Hepatocyte (in vitro differentiated cells): ENCODE data around the gene ZBTB8OS. TPM values are rescaled to one million over a fixed set of nuclear protein-coding genes. Genes with fewer than 3 reads are reported as not detected.

Experiments used
- DNase-seq: peaks from one replicate; pipeline ENCODE4 v3.0.0-alpha.2; 2016; ENCODE audit warnings: low spot score
- H2AFZ ChIP-seq: fragments of 200-600 bp; sonication (generic); 2 replicates; pipeline ENCODE4 v1.6.0; 2016; ENCODE audit warnings: antibody characterized with exemption, mild to moderate bottlenecking
- H3K27ac ChIP-seq: fragments of 200-600 bp; sonication (generic); 2 replicates; pipeline ENCODE4 v1.5.1; 2016; ENCODE audit warnings: mild to moderate bottlenecking
- H3K27me3 ChIP-seq: fragments of 200-600 bp; sonication (generic); 2 replicates; pipeline ENCODE4 v1.6.1; 2016
- H3K36me3 ChIP-seq: fragments of 200-600 bp; sonication (generic); replicated peaks from 2 replicates; pipeline ENCODE4 v1.5.1; 2016; ENCODE audit warnings: low read depth; ENCODE audit not compliant: insufficient read depth
- H3K4me1 ChIP-seq: fragments of 200-600 bp; sonication (generic); 2 replicates; pipeline ENCODE4 v1.5.1; 2016; ENCODE audit warnings: mild to moderate bottlenecking, moderate library complexity; ENCODE audit not compliant: insufficient read depth
- H3K4me2 ChIP-seq: fragments of 200-600 bp; sonication (generic); 2 replicates; pipeline ENCODE4 v1.6.0; 2016
- H3K4me3 ChIP-seq: fragments of 200-600 bp; sonication (generic); 2 replicates; pipeline ENCODE4 v1.5.1; 2016; ENCODE audit warnings: mild to moderate bottlenecking
- H3K79me2 ChIP-seq: fragments of 200-600 bp; sonication (generic); 2 replicates; pipeline ENCODE4 v1.6.0; 2017; ENCODE audit warnings: mild to moderate bottlenecking
- H3K9me2 ChIP-seq: fragments of 200-600 bp; sonication (generic); replicated peaks from 2 replicates; pipeline ENCODE4 v1.6.0; 2017; ENCODE audit warnings: mild to moderate bottlenecking; ENCODE audit not compliant: insufficient read depth
- H3K9me3 ChIP-seq: fragments of 200-600 bp; sonication (generic); 2 replicates; pipeline ENCODE4 v1.5.1; 2016; ENCODE audit warnings: low read depth, mild to moderate bottlenecking
- H4K20me1 ChIP-seq: fragments of 200-600 bp; sonication (generic); 2 replicates; pipeline ENCODE4 v1.6.0; 2016; ENCODE audit warnings: mild to moderate bottlenecking; ENCODE audit not compliant: insufficient read depth, poor library complexity, severe bottlenecking
- EZH2 ChIP-seq: fragments of 200-600 bp; sonication (generic); IDR thresholded peaks from 2 replicates; pipeline ENCODE4 v1.6.1; 2016; ENCODE audit warnings: antibody characterized with exemption, mild to moderate bottlenecking, borderline replicate concordance
- EZH2phosphoT487 ChIP-seq: fragments of 200-600 bp; sonication (generic); IDR thresholded peaks from one replicate; pipeline ENCODE4 v1.6.1; 2018; ENCODE audit warnings: antibody characterized with exemption, mild to moderate bottlenecking, low read depth, moderate library complexity; ENCODE audit not compliant: unreplicated experiment, severe bottlenecking
- WGBS: methylation state at CpG from one replicate; pipeline ENCODE4 v1.1.6; 2016; ENCODE audit warnings: low lambda C conversion rate; ENCODE audit errors: missing lambda C conversion rate; 5-methylcytosine and 5-hydroxymethylcytosine counted together
- polyA plus RNA-seq: library from polyadenylated mRNA; unstranded; fragments of >200 nt; fragmentation: Nextera tagmentation; extraction: Ambion mirVana; gene quantifications from 2 replicates; pipeline ENCODE4 v1.2.1, GENCODE V29; 2016
- total RNA-seq: library from RNA; depleted of rRNA; stranded (reverse); fragments of >200 nt; gene quantifications from 2 replicates; pipeline ENCODE4 v1.2.3, GENCODE V29; 2014
- TF ChIP-seq, protein P1 (sequence below): fragments of 200-600 bp; sonication (generic); IDR thresholded peaks from 2 replicates; pipeline ENCODE4 v1.5.1; 2016; ENCODE audit warnings: antibody characterized with exemption, mild to moderate bottlenecking; ENCODE audit not compliant: poor library complexity

The ZBTB8OS gene
- total and polyA plus RNA-seq, 2 experiments from 2014 or later, result 62.7 to 65.1 TPM

DNA sequence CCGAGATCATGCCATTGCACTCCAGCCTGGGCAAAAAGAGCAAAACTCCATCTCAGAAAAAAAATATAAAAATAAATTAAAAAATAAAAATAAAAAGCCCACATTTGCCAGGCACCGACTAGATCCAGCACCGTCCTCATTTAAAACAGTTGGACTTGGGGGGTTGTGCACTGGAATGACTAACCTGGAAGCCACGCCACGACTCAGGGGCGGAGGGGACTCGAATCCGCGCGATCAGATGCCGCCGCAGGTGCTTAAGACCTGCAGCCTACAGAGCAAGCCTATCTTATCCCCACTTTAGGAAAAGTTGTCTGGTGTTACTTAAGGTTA lies 38.5 kb downstream of the ZBTB8OS start:
- Histone ChIP-seq H3K27me3 (no peaks in the 10 kb centered on the region), H3K4me2 (peak overlapping the region; percentile 82), H3K9me3 (no peaks in the 10 kb centered on the region), H3K4me3 (peak overlapping the region; percentile 8), H3K4me1 (no peaks in the 10 kb centered on the region), H4K20me1 (no peaks in the 10 kb centered on the region), H3K27ac (no peak overlapping the region), H2AFZ (peak overlapping the region; percentile 67), H3K36me3 (no peaks in the 10 kb centered on the region), H3K9me2 (no peaks in the 10 kb centered on the region), H3K79me2 (no peaks in the 10 kb centered on the region)
- TF ChIP-seq, protein P1, sequence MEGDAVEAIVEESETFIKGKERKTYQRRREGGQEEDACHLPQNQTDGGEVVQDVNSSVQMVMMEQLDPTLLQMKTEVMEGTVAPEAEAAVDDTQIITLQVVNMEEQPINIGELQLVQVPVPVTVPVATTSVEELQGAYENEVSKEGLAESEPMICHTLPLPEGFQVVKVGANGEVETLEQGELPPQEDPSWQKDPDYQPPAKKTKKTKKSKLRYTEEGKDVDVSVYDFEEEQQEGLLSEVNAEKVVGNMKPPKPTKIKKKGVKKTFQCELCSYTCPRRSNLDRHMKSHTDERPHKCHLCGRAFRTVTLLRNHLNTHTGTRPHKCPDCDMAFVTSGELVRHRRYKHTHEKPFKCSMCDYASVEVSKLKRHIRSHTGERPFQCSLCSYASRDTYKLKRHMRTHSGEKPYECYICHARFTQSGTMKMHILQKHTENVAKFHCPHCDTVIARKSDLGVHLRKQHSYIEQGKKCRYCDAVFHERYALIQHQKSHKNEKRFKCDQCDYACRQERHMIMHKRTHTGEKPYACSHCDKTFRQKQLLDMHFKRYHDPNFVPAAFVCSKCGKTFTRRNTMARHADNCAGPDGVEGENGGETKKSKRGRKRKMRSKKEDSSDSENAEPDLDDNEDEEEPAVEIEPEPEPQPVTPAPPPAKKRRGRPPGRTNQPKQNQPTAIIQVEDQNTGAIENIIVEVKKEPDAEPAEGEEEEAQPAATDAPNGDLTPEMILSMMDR, result no peak
- TF ChIP-seq EZH2 (no peak), EZH2phosphoT487 (no peak)
- no peak for DNase-seq
- 25% methylated on average over 12 of the region's 12 CpGs for WGBS

DNA sequence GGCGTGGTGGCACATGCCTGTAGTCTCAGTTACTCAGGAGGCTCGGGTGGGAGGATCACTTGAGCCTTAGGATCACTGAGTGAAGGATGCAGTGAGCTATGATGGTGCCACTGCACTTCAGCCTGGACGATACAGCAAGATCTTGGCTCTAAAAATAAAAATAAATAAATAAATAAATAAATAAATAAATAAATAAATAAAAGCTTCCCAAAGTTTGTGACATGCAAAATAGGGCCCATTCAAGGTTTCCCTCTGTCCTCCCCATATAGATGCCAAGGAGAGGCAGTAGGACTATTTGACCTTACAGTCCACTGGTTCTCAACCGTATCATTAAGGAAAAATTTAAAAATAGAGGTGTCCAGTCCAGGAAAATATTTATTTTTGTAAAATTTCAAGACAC lies 41.2 kb downstream of the ZBTB8OS start:
- no peaks in the 10 kb centered on the region for H3K9me3 ChIP-seq
- no peaks in the 10 kb centered on the region for H3K36me3 ChIP-seq
- no peaks in the 10 kb centered on the region for H3K4me1 ChIP-seq
- H3K79me2 ChIP-seq, result no peaks in the 10 kb centered on the region
- H2AFZ ChIP-seq, result no peak overlapping the region
- H3K4me2 ChIP-seq, result no peak overlapping the region
- no peak overlapping the region for H3K4me3 ChIP-seq
- DNase-seq, result no peak
- WGBS, result 98% methylated on average over 4 of the region's 4 CpGs
- H4K20me1 ChIP-seq, result no peaks in the 10 kb centered on the region
- TF ChIP-seq, protein P1, result no peak
- TF ChIP-seq EZH2 (no peak), EZH2phosphoT487 (no peak)
- H3K27me3 ChIP-seq, result no peaks in the 10 kb centered on the region
- no peak overlapping the region for H3K27ac ChIP-seq
- H3K9me2 ChIP-seq, result no peaks in the 10 kb centered on the region

DNA sequence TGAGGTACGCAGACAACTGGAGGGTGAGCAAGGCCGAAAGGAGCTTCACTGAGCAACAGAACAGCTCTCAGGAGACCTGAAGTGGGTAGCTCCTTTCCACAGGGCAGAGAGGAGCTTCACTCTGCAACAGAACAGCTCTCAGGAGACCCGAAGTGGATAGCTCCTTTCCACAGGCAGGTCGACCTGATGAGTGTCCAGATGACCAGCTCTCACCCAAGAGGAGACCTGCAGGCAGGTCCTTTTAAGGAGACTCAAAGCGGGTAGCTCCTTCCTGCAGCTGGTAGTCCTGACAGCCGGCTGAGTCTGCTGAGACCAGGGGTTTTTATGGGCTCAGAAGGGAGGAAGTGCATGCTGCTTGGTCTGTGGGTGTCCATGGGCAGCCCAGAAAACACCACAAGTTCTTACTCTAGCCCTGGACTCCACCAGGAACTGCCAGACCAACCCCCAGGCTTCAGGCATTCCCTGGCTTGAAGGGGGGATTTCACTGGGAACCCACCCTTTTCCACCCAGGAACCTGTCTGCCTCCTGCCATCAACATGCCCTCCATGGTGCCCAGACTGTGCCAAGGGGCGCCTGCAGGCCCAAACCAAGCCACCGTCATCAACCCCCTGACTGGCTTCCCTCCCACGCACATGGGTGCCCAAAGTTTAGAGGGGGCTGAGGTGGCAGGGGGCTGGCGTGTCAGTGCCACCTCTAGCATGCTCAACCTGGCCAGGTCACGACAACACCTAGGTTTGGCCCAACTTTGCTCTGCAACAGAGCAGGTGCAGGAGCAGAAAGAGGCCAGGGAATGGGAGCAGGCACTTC lies 43.6 kb downstream of the ZBTB8OS start:
- no peak overlapping the region for H3K4me2 ChIP-seq
- no peaks in the 10 kb centered on the region for H3K4me1 ChIP-seq
- no peaks in the 10 kb centered on the region for H3K9me2 ChIP-seq
- H3K4me3 ChIP-seq, result no peak overlapping the region
- H4K20me1 ChIP-seq, result no peaks in the 10 kb centered on the region
- TF ChIP-seq EZH2 (no peak), EZH2phosphoT487 (no peak)
- TF ChIP-seq, protein P1, result no peak
- 95% methylated on average over 11 of the region's 11 CpGs for WGBS
- H3K27ac ChIP-seq, result no peak overlapping the region
- no peaks in the 10 kb centered on the region for H3K9me3 ChIP-seq
- no peaks in the 10 kb centered on the region for H3K36me3 ChIP-seq
- H3K79me2 ChIP-seq, result no peaks in the 10 kb centered on the region
- no peaks in the 10 kb centered on the region for H3K27me3 ChIP-seq
- H2AFZ ChIP-seq, result no peak overlapping the region
- no peak for DNase-seq
